A673 (cell line): ENCODE data around the gene CDH4. TPM values are rescaled to one million over a fixed set of nuclear protein-coding genes. Genes with fewer than 3 reads are reported as not detected.

Experiments
- BruUV-seq: library from RNA; stranded (reverse); fragments of 400-500 nt; replicated peaks from 2 replicates; lab custom pipeline; 2021; lab: Mats Ljungman, UMichigan
- CTCF ChIA-PET: fragments of 300-600 bp; sonication (Branson Sonifier 250); formaldehyde crosslinking; loops from one replicate; lab custom pipeline; 2022; ENCODE audit warnings: antibody characterized with exemption; lab: Charles Lee
- POLR2A ChIA-PET: fragments of 300-600 bp; sonication (Branson Sonifier 250); formaldehyde crosslinking; loops from one replicate; lab custom pipeline; 2022; ENCODE audit warnings: antibody characterized with exemption; ENCODE audit not compliant: low non-redundant PET; lab: Charles Lee
- DNase-seq: peaks from one replicate; pipeline ENCODE4 v3.0.0-alpha.2; 2015; ENCODE audit warnings: low spot score
- H3K27ac ChIP-seq: fragments of 200-600 bp; sonication (generic); 2 replicates; pipeline ENCODE4 v1.5.1; 2016; ENCODE audit warnings: mixed run types, low read depth, mild to moderate bottlenecking, mixed read lengths, antibody characterized with exemption, low read length; ENCODE audit not compliant: poor library complexity, severe bottlenecking
- H3K27me3 ChIP-seq: fragments of 200-600 bp; sonication (generic); replicated peaks from 2 replicates; pipeline ENCODE4 v1.6.1; 2017; ENCODE audit warnings: mixed run types, low read depth, mild to moderate bottlenecking, mixed read lengths, antibody characterized with exemption, low read length; ENCODE audit not compliant: insufficient read depth, poor library complexity
- H3K36me3 ChIP-seq: fragments of 200-600 bp; sonication (generic); 2 replicates; pipeline ENCODE4 v1.6.1; 2016; ENCODE audit warnings: mixed run types, mild to moderate bottlenecking, mixed read lengths, antibody characterized with exemption, low read length; ENCODE audit not compliant: insufficient read depth, poor library complexity, severe bottlenecking
- H3K4me1 ChIP-seq: fragments of 200-600 bp; sonication (generic); 2 replicates; pipeline ENCODE4 v1.6.1; 2017; ENCODE audit warnings: mixed run types, mild to moderate bottlenecking, mixed read lengths, antibody characterized with exemption, low read length; ENCODE audit not compliant: insufficient read depth, poor library complexity, severe bottlenecking
- H3K4me3 ChIP-seq: fragments of 200-600 bp; sonication (generic); 2 replicates; pipeline ENCODE4 v1.5.1; 2016; ENCODE audit warnings: low read depth, mixed run types, mild to moderate bottlenecking, mixed read lengths, low read length; ENCODE audit not compliant: poor library complexity, severe bottlenecking
- H3K9me3 ChIP-seq: fragments of 200-600 bp; sonication (generic); 2 replicates; pipeline ENCODE4 v1.6.1; 2016; ENCODE audit warnings: mixed run types, low read depth, mild to moderate bottlenecking, mixed read lengths, antibody characterized with exemption, low read length; ENCODE audit not compliant: poor library complexity, severe bottlenecking
- EZH2 ChIP-seq: fragments of 200-600 bp; sonication (generic); IDR thresholded peaks from 2 replicates; pipeline ENCODE4 v1.6.1; 2017; ENCODE audit warnings: borderline replicate concordance, low read depth, mild to moderate bottlenecking, mixed read lengths, antibody characterized with exemption, low read length; ENCODE audit not compliant: poor library complexity, severe bottlenecking
- intact Hi-C: fragments of 100-400 bp; cut with micrococcal nuclease; formaldehyde crosslinking; loops from one replicate; pipeline ENCODE4 v1.10.0; 2022; ENCODE audit not compliant: unreplicated experiment
- total RNA-seq: library from RNA; stranded (reverse); gene quantifications from 2 replicates; pipeline ENCODE4 v1.2.3, GENCODE V29; 2021
- TF ChIP-seq, protein P1 (sequence below): fragments of 300-800, 200-600 bp; sonication (generic); conservative IDR thresholded peaks from 2 replicates; pipeline ENCODE4 v1.5.1; 2017; ENCODE audit warnings: low read depth, mild to moderate bottlenecking, antibody characterized with exemption, low read length, moderate library complexity, mixed read lengths

CDH4 gene
- total RNA-seq, 1 experiment from 2014 or later = 8.3 TPM

DNA sequence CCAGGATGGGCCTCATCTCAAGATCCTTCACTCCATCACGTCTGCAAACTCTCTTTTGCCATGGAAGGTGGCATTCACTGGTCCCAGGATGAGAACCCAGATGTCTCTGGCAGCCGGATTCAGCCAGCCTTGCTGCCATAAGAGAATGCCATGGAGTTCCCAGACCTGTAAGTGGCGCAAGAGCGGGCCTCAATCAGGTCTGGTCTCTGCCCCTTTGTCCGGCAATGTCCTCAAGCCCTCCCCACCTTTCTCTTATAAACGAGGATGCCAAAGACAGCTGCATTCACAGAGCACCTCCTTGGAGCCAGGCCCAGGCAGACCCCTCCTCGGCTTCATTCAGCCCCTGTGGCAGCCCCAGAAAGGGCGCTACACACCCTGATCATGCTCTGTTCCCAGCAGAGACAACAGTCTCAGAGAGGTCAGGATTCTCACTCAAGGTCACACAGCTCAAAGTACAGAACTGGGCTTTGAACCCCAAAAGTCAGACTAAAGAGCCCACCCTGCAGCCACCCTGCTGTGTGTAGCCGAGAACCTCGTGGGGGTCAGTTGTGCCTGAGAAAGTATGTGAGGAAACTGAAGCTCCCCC, 549.9 kb downstream of the CDH4 start:
- DNase-seq = no peak
- H3K27ac ChIP-seq = no peak overlapping the region
- H3K27me3 ChIP-seq = peaks cover 42% of the 10 kb centered on the region
- H3K9me3 ChIP-seq = no peaks in the 10 kb centered on the region
- H3K36me3 ChIP-seq = no peaks in the 10 kb centered on the region
- intact Hi-C loops = no loop called here
- no peaks in the 10 kb centered on the region for H3K4me1 ChIP-seq
- ChIA-PET CTCF (no interaction called here), POLR2A (no interaction called here)
- no peak overlapping the region for H3K4me3 ChIP-seq
- no TSS peak for BruUV-seq
- TF ChIP-seq, protein P1, sequence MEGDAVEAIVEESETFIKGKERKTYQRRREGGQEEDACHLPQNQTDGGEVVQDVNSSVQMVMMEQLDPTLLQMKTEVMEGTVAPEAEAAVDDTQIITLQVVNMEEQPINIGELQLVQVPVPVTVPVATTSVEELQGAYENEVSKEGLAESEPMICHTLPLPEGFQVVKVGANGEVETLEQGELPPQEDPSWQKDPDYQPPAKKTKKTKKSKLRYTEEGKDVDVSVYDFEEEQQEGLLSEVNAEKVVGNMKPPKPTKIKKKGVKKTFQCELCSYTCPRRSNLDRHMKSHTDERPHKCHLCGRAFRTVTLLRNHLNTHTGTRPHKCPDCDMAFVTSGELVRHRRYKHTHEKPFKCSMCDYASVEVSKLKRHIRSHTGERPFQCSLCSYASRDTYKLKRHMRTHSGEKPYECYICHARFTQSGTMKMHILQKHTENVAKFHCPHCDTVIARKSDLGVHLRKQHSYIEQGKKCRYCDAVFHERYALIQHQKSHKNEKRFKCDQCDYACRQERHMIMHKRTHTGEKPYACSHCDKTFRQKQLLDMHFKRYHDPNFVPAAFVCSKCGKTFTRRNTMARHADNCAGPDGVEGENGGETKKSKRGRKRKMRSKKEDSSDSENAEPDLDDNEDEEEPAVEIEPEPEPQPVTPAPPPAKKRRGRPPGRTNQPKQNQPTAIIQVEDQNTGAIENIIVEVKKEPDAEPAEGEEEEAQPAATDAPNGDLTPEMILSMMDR = no peak

DNA sequence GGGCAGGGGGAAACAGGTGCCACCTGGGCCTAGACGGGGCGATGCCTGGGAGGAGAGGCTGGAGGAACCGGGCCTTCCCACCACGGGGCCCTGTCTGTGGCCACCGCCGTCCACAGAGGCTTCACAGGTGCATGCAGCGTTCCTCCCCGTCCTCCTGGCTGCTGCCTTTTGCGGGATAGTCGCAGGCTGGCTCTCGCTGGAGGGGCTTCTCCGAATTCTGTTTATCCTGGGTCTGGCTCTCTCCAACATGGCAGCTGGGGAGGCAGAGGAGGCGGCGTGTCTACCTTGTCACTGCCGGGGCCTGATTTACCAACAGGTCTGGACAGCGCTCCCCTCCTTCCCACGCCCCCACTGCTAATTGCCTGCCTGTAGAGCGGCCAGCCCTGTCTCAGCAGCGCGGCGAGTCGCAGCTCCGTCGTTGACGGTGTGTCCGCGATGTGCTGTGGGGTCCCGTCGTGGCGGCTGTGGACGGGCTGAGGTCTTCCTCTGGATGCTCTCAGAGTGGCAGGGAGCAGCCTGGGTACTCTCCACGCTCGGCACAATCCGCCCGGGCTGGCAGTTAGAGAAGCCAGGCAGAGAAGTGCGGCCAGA, 550.8 kb downstream of the CDH4 start:
- no peaks in the 10 kb centered on the region for H3K36me3 ChIP-seq
- BruUV-seq = no TSS peak
- H3K27me3 ChIP-seq = peaks cover 51% of the 10 kb centered on the region
- H3K4me1 ChIP-seq = no peaks in the 10 kb centered on the region
- DNase-seq = no peak
- H3K27ac ChIP-seq = no peak overlapping the region
- no peaks in the 10 kb centered on the region for H3K9me3 ChIP-seq
- H3K4me3 ChIP-seq = no peak overlapping the region
- POLR2A ChIA-PET = no interaction called here
- no peak for TF ChIP-seq EZH2
- TF ChIP-seq, protein P1 = no peak
- intact Hi-C loops = no loop called here
- CTCF ChIA-PET = no interaction called here

DNA sequence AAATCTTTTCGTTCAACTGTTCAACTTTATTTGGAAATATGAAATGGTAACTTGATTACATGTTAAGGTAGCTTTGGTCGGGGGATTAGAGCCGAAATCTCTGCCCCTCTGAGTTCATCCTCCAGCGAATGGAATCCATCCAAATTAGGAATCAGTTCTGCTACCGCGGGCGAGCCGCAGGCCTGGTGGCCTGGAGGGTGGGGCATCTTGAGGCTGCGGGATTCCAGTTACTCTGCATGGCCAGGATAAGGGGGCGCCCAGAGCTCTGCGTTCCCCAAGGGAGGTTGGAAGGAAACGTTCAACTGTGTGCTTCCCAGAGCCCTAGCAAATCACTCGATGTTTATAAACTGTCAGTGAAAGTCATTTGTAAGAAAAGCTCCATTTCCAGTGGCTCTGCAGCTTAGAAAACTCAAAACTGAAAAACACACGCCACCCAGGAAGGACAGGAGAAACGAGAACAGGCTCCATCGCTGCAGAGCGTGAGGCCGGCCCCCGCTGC, 551.4 kb downstream of the CDH4 start:
- intact Hi-C loops = no loop called here
- ChIA-PET CTCF (no interaction called here), POLR2A (no interaction called here)
- Histone ChIP-seq H3K9me3 (no peaks in the 10 kb centered on the region), H3K27ac (no peak overlapping the region), H3K36me3 (no peaks in the 10 kb centered on the region), H3K4me1 (no peaks in the 10 kb centered on the region), H3K27me3 (peaks cover 56% of the 10 kb centered on the region), H3K4me3 (no peak overlapping the region)
- DNase-seq = no peak
- BruUV-seq = no TSS peak
- peak; percentile 30 for TF ChIP-seq EZH2
- TF ChIP-seq, protein P1 = no peak
